Activated gamma-delta T cell (primary cell): Measurements from ENCODE around the gene FAM107B.
A peak's percentile ranks its signal among the peaks of the same experiment; 100 is the strongest.

Source experiments
- DNase-seq: peaks from one replicate; lab custom pipeline; 2025; lab: John Stamatoyannopoulos, UW

FAM107B gene

DNA sequence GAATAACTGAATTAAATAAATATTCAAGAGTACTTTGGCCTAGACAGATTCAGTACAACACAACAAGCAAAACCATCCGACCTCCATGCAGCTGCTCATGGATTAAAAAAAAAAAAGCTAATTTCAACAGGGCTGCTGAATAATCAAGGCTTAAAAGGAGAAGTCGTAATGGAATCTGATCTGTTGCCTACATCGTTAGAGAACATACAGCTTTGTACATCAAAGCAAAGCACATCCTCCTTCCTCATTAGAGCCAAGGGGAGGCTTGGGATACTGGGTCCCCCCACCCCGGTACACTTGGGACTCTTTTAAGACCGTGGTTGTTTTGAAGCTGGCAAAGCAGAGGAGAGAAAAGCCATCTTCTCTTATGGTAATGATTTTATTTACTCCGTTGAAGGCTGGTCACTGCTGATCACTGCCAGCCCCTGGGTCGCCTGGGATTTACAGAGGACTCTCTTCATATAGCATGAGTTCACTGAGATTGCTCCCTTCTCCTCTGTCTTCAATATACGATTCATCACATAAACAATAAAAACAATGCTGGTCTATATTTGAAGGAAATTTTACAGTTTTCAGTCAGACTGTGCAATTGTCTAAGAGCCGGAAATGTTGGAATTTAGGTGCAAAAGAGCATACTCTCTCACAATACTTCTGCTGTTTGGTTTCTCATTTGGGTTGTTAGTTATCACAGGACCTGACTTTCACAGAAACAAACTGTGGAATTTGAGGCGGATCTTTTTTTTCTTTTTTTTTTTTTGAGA is 148.8 kb downstream of the FAM107B start:
- no peak for DNase-seq

DNA sequence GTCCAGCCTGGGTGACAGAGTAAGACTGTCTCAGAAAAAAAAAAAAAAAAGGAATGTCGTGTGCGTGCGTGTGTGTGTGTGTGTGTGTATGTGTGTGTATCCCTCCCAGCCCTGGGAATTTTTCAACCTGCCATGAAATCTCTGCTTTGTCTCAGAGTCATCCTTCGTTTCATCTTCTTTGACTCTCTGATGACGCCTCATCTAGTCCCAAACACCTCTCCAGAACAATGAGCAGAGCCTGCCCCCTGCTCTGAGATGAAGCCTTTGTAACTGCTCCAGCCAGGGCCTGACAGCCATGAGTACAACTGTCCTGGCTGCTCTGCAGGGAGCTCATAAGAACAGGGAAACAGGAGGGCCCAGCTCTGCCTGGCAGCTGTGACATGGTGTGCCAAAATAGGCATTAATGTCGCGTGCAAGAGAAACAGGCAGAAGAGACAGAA is 149.5 kb downstream of the FAM107B start:
- no peak for DNase-seq

DNA sequence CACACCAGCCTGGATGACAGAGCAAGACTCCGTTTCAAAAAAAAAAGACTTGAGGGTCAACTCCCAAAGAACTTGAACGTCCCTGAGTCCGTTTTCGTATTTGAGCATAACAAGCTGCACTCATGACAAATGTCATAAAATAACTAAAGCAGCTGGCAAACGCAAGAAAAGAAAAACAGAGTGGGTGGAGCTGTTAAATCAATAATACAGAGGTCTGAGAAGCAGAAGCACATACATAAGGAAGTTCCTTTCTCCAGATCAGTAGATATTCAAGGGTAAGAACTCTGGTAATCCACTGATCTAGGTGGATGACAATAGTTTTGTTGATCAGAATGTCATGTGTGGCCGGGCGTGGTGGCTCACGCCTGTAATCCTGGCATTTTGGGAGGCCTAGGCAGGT is 150.1 kb downstream of the FAM107B start:
- no peak for DNase-seq

DNA sequence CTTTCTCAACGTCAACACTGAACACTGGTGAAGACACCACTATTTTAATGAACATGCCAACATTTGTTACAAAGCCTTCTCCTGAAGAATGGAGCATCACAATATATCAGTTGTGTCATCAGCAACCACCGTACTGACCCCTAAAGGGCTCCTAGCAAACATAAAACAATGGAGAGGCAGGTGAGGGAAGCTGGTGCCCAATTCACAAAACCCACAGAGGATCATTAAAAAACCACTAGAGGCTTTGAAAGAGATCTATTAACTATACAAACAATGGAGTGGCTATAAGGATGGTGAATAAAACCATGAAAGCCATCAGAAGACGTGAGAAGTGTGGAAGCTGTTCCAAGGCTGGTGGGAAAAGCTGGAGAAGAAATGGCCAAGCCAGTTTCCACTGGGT is 150.8 kb downstream of the FAM107B start:
- DNase-seq, result no peak

DNA sequence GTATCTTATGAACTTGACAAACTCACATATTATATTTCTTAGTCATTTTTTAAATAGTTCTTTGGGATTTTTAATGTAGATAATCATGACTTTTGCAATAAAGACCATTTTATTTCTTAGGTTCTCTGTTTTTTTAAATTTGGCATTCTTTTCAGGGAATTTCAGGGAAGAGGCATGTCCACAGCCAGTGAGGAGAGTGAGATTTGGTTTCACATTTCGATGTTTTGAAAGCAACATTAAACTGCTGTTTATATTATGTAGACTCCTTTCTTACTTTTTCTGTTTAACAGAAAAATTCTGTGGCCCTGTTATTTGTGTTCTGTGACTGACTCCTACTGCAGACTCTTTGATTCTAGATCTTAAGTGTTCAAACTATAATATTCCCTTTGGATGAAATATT is 153.7 kb downstream of the FAM107B start:
- DNase-seq, result no peak

DNA sequence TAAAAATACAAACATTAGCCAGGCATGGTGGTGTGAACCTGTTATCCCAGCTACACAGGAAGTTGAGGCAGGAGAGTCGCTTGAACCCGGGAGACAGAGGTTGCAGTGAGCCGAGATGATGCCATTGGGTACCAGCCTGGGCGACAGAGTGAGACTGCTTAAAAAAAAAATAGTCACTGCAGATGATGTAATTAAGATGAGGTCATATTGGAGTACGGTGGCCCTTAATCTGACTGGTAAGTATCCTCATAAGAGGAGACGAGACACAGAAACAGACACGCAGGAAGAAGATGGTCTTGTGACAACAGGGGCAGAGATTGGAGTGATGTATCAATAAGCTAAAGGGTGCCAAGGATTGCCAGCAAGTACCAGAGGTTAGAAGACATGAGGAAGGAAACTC is 156.0 kb downstream of the FAM107B start:
- no peak for DNase-seq

DNA sequence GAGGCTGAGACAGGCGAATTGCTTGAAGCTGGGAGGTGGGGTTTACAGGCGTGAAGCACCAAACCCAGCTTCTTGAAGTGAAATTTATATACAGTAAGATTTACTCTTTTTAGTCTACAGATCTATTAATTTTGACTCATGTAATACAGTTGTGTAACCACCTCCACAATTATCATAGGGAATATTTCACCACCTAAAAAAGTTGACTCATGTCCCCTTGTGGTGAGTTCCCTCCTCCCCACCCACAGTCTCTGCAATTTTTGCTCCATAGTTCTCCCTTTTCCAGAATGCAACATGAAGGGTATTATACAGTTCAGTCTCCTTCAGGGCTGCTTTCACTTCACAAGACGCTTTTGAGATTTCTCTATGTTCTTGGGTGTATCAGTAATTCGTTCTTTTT is 156.8 kb downstream of the FAM107B start:
- no peak for DNase-seq

DNA sequence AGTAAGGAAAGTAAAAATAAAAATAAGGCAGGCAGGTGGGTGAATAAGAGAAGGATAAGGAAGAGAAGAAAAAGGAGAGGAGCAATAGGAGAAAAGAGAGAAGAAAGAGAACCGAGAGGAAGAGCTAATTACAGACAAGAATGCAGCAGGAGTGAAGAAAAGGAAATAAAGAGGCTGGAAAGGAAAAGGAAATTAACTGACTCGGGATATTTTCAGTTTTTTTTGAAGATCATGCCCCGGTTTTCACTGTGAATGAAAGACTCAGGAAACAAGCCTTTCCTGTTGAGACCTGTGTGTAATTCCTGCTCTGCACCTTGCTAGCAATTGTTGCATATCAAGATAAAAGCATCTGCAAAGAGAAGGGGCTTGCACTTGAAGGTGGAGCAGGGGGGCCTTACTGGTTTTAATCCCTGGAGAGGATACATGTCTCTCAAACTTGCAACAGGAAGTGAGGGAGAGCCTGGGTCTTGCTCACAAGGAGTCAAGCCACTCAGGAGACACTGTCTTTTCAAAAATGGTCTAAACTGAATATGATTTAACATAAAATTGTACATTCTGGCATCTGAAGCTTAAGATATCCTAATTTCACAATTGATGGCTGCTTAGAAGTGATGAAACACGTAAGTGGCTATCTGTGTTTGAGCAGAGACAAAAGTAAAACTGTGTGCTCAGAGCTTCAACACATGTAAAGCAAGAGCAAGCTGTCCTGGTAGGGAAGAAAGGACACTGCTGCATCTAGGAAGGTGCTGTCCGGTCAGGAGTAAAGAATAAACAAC is 157.6 kb downstream of the FAM107B start:
- no peak for DNase-seq

DNA sequence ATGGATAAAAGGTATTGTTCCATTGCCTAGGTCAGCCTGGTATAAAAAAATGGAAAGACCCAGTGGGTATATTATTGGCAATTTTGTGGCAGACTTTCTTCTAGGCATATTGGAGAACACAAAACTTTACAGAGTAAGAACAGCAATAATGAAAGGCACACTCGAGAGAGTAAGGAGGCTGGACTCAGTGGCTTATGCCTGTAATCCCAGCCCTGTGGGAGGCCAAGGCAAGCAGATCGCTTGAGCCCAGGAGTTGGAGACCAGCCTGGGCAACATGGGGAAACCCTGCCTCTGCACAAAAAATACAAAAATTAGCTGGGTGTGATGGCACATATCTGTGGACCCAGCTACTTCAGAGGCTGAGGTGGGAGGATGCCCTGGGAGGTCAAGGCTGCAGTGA is 158.2 kb downstream of the FAM107B start:
- DNase-seq, result no peak

DNA sequence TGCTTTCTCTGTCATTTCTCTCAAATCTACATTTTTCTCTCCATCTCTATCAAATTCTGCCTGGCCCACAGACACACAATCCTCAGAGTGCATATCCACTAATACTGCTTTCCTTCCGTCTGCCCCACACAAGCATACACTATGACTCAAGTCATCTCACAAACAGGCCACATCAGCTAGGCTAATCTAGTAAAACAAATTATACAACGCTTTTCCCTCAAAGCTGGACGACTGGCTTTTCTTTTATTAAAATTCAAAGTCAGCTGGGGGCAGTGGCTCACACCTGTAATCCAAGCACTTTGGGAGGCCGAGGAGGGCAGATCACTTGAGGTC is 161.1 kb downstream of the FAM107B start:
- DNase-seq, result no peak

DNA sequence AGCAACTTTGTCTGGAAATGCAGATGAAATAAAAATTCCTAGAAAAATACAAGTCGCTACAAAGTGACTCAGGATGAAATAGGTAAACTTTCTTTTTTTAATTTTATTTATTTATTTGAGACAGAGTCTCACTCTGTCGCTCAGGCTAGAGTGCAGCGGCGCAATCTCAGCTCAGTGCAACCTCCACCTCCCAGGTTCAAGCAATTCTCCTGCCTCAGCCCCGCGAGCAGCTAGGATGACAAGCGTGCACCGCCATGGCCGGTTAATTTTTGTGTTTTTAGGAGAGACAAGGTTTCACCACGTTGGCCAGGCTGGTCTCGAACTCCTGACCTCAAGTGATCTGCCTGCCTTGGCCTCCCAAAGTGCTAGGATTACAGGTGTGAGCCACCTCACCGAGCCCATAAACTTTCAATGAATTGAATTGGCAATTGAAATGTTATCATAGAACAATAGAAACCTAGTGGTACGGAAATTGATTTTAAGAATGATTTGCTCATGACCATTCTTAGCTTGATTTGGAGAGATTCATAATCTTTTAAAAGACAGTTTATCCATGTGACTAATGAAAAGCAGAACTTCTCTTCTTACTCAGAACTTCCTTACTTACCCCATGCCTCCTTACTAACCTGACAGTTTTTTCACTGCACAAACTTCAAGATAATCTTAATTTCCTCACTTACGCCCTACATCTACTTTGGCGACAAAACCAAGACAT is 161.7 kb downstream of the FAM107B start:
- DNase-seq, result no peak

DNA sequence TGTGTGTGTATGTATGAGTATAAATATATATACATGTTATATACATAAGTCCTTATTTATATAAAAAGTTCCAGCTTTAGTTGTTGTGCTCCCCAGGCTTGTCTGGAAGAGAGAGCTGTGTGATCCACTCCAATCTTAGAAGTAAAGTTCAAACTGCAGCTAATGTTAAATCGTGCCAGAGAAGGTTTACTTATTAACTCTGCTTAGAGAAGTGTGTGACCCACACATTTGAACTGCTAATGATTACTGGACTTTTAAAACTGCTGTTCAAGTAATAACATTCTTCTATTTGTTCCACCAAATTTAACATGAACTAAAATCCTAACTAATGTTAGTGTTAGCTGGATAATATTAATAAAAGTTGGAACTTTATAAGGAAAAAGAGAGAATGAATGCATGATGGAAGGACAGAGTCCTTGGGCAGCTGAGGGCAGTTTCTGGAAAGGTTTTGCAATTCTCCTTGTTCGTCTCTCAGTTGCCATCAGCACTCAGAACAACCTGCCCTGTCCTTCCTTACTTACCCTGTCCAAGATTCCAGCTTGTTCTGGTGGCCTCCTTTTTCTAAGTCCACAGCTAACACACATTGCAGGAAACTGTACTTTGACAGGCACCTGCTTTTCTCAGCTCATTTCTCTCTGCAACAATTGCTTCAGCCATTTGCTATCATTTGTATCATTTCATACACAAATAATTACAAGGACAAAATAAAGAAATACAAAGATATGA is 162.6 kb downstream of the FAM107B start:
- no peak for DNase-seq

DNA sequence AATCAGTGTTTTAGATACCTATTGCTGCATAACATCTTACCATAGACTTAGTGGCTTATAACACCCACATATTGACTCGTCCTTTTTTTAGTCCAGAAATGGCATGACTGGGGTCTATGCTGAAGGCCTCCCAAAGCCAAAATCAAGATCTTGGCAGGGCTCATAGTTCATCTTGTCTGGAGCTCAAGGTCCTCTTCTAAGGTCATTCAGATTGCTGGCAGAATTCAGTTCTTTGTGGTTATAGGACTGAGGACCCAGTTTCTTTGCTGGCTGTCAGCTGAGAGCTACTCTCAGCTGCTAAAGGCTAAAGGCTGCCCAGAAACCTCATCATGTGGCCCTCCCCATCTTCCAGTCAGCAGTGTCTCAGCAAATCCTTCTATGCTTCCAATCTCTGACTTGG is 165.5 kb downstream of the FAM107B start:
- DNase-seq, result no peak

DNA sequence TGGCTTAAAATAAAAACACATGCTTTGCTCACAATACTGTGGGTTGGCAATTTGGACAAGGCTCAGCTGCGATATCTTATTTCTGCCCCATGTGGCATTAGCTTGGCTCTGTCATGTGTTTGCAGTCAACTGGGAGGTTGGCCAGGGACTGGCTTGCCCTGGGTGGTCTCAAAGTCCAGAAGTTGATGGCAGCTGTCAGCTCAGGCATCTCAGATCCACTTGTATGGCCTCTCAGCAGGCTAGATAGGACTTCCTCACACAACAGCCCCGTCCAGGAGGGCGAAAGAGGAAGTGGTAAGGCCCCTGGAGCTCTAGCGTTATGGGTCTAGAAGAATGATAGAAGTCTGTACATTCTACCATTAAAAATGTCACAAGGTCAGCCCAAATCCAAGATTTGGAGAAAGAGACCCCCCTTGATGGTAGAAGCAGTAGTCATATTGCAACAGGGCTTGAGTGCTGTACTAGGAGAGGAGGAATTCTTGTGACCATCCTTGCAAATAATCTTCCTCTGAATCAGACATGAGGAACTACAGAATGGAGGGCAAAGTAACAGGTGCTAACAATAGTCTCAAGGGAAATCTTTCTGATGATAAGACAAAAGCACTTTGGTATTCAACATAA is 166.2 kb downstream of the FAM107B start:
- DNase-seq, result no peak

DNA sequence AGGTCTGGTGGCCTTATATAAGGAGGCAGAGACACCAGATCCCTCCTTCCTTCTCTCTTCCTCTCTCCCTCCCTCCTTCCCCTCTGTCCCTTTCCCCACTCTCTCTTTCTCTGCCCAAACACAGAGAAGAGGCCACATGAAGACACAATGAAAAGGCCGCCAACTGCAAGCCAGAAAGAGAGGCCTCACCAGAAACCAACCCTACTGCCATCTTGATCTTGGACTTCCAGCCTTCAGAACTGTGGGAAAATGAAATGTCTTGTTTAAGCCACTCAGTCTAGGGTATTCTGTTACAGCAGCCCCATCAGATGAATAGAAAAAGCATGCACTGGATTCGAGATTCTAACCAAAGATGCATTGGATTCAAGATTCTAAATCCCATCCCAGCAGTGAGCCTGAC is 168.1 kb downstream of the FAM107B start:
- no peak for DNase-seq

DNA sequence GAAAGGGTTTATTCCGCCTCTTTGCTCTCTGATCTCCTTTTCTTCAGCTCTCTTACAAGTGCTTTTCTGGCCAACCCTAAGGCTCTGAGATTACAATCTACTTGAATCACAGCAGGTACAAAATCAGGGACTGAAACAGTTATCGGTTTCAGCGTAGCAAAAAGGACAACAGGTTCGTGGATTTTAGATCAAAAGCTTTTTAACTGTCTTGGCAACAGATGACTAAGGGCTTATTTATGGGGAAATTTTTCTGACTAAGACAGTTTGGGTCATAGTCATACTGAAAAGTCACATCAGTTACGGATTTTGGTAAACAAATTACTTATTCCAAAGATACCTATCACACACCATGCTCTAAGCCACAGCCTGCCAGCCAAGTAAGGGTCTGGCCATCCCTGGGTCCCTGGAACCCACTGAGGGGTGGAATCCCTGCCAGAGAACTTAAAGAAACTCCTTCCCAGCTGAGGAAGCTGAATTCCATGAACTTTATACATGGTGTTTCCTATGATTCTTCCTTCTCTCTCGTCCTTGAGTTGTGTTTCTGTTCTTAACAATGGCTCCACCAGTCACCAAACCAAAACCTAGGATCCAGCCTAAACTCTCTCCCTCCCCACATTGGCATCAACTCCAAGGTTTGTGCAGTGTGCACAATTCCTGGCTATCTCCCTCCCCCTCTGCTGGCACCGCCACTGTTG is 169.3 kb downstream of the FAM107B start:
- DNase-seq, result no peak

DNA sequence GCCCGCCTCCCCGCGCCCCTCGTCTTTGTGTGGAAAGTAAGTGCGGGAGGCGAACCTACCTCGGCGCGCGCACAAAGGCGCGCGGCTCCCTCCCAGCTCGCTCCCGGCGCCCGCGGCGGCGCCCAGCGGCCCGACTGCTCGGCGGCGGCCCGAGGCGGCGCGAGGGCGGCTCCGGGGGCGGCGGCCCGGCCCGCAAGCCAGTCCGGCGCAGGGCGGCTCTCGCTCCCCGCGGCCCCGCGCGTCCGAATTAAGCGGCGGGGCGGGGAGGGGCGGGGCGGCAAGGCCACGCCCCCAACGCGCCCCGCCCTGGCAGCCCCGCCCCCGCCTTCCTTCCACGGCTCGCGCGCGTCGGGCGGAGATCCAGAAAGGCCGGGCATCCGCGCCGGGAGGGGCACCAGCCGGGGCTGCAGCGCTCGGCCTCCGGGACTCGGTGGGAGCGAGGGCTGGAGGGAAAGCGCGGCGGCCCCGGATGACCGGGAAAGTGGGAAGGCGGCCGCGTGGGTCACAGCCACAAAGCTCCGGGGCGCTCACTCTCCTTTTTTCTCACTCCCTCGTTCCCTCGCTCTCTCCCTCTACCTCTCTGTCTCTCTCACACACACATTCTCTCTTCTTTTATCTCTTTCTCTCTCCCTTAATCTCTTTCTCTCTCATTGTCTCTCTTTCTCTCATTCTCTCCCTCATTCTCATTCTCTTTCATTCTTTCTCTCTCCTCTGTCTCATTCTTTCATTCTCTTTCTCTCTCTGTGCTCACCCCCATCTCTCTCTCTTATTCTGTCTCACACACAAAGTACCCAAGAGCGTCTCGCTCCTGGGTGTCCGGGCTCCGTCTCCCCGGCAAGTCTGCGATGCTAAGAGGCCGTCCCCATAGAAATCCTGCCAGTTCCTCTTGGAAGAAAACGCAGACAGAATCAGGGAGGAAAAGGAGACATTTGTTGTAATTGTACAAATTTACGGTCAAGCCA is 170.2 kb downstream of the FAM107B start:
- peak; percentile 68 for DNase-seq

DNA sequence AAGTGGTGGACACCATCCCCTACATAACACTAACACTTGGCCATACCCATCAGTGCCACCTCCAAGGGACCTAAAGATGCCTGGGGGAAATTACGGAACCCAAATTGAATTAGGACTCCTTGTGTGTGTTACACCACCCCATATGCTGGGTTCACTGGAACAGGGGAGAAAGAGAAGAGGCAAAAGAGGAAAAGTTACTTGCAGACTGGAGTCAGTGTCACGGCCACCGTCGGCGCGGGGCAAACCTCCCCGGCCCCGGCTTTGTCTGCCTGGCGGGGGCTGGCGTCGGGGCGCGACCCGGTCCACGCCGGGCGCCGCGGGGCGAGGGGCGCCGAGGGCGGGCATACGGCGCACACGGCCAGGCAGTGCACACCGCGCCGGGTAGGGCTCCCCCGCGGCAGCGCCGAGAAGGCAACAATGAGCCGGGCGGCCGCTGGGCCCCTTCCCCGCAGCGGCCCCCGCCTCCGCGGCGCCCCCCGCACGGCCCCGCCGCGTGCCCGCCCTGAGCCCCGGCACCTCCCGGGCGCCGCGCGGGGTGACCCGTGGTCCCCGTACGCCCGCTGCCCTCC is 171.1 kb downstream of the FAM107B start:
- DNase-seq, result peak; percentile 34

DNA sequence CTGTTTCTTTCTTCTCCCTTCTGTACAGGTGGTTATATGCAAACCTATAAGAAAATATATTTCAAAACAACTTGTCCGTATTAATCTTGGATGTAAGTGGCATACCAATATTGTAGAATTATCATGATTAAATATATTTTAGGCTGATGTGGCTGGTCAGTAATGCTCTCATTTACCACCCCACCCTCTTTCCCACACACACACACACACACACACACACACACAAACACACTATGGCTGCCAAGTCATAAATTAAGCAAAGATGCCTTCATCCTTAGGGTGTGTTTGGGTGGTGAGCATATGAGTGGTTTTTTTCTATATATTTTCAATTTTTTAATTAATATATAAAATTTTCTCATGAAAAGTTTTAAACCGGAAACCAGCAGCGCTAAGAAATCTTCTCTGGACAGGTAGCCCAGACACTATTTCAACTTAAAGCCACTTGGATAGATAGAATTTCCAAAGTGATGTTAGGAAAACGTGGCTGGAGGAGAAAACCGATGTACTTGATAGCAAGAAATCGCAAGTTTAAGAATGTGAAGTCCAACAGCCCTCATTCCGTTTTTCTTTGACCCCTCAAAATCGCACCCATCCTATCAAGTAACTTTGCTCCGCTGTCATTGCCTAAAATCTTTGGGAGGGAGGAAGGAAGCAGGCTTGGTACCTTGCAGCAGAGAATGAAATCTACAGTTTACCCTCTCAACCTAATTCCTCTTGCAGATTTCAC is 171.7 kb downstream of the FAM107B start:
- DNase-seq, result no peak
